ENCODE data around the gene EXOC6B.

The EXOC6B gene

GRCh38 chr2:72363406-72363805, 462.4 kb downstream of the EXOC6B start:
- Histone ChIP-seq H3K4me1 (ENCODE audit: insufficient read depth, low read length) (peaks cover 6% of the 10 kb centered on the region; the same call in 1 of the 2 replicates), H3K9me3 (ENCODE audit: control insufficient read depth, insufficient read depth, low read length) (no peaks in the 10 kb centered on the region), H3K36me3 (ENCODE audit: insufficient read depth, low read length) (no peaks in the 10 kb centered on the region), H3K9ac (ENCODE audit: low read depth, low read length) (no peak overlapping the region)

- no peaks in the 10 kb centered on the region for H3K9me3 ChIP-seq (ENCODE audit: control insufficient read depth, insufficient read depth, low read length)
- peaks cover 3% of the 10 kb centered on the region; the same call in 1 of the 2 replicates for H3K4me1 ChIP-seq (ENCODE audit: insufficient read depth, low read length)
- H3K36me3 ChIP-seq (ENCODE audit: insufficient read depth, low read length): no peaks in the 10 kb centered on the region
- no peak overlapping the region for H3K9ac ChIP-seq (ENCODE audit: low read depth, low read length)
These were observed 463.1 kb downstream of the EXOC6B start for GRCh38 chr2:72362733-72363132.

GRCh38 chr2:72361521-72361920, 464.3 kb downstream of the EXOC6B start:
- no peaks in the 10 kb centered on the region for H3K4me1 ChIP-seq (ENCODE audit: insufficient read depth, low read length)
- no peaks in the 10 kb centered on the region for H3K9me3 ChIP-seq (ENCODE audit: control insufficient read depth, insufficient read depth, low read length)
- no peaks in the 10 kb centered on the region for H3K36me3 ChIP-seq (ENCODE audit: insufficient read depth, low read length)
- H3K9ac ChIP-seq (ENCODE audit: low read depth, low read length): no peak overlapping the region

GRCh38 chr2:72361042-72361441, 464.8 kb downstream of the EXOC6B start:
- no peaks in the 10 kb centered on the region for H3K36me3 ChIP-seq (ENCODE audit: insufficient read depth, low read length)
- H3K9me3 ChIP-seq (ENCODE audit: control insufficient read depth, insufficient read depth, low read length): no peaks in the 10 kb centered on the region
- no peak overlapping the region for H3K9ac ChIP-seq (ENCODE audit: low read depth, low read length)
- no peaks in the 10 kb centered on the region for H3K4me1 ChIP-seq (ENCODE audit: insufficient read depth, low read length)

GRCh38 chr2:72350852-72351251, 475.0 kb downstream of the EXOC6B start:
- H3K9ac ChIP-seq (ENCODE audit: low read depth, low read length): no peak overlapping the region

GRCh38 chr2:72349016-72349415, 476.8 kb downstream of the EXOC6B start:
- H3K4me1 ChIP-seq (ENCODE audit: insufficient read depth, low read length): peaks cover 14% of the 10 kb centered on the region
- H3K36me3 ChIP-seq (ENCODE audit: insufficient read depth, low read length): no peaks in the 10 kb centered on the region
- no peak overlapping the region for H3K9ac ChIP-seq (ENCODE audit: low read depth, low read length)
- peaks cover 6% of the 10 kb centered on the region; the same call in 1 of the 2 replicates for H3K9me3 ChIP-seq (ENCODE audit: control insufficient read depth, insufficient read depth, low read length)

More at GRCh38 chr2:72350852-72351251, 475.0 kb downstream of the EXOC6B start:
- H3K4me1 ChIP-seq (ENCODE audit: insufficient read depth, low read length): peaks cover 14% of the 10 kb centered on the region
- no peaks in the 10 kb centered on the region for H3K36me3 ChIP-seq (ENCODE audit: insufficient read depth, low read length)
- no peaks in the 10 kb centered on the region for H3K9me3 ChIP-seq (ENCODE audit: control insufficient read depth, insufficient read depth, low read length)

GRCh38 chr2:72347081-72347480, 478.8 kb downstream of the EXOC6B start:
- H3K4me1 ChIP-seq (ENCODE audit: insufficient read depth, low read length): peaks cover 14% of the 10 kb centered on the region
- H3K36me3 ChIP-seq (ENCODE audit: insufficient read depth, low read length): no peaks in the 10 kb centered on the region
- no peak overlapping the region for H3K9ac ChIP-seq (ENCODE audit: low read depth, low read length)
- H3K9me3 ChIP-seq (ENCODE audit: control insufficient read depth, insufficient read depth, low read length): peaks cover 6% of the 10 kb centered on the region; the same call in 1 of the 2 replicates

GRCh38 chr2:72341639-72342038, 484.2 kb downstream of the EXOC6B start:
- Histone ChIP-seq H3K4me1 (ENCODE audit: insufficient read depth, low read length) (no peaks in the 10 kb centered on the region), H3K36me3 (ENCODE audit: insufficient read depth, low read length) (no peaks in the 10 kb centered on the region), H3K9ac (ENCODE audit: low read depth, low read length) (no peak overlapping the region), H3K9me3 (ENCODE audit: control insufficient read depth, insufficient read depth, low read length) (peaks cover 6% of the 10 kb centered on the region; the same call in 1 of the 2 replicates)

- Histone ChIP-seq H3K36me3 (ENCODE audit: insufficient read depth, low read length) (no peaks in the 10 kb centered on the region), H3K9me3 (ENCODE audit: control insufficient read depth, insufficient read depth, low read length) (peaks cover 6% of the 10 kb centered on the region; the same call in 1 of the 2 replicates), H3K9ac (ENCODE audit: low read depth, low read length) (no peak overlapping the region), H3K4me1 (ENCODE audit: insufficient read depth, low read length) (no peaks in the 10 kb centered on the region)
These were observed 485.2 kb downstream of the EXOC6B start for GRCh38 chr2:72340665-72341064.

- H3K9ac ChIP-seq (ENCODE audit: low read depth, low read length): no peak overlapping the region
- H3K36me3 ChIP-seq (ENCODE audit: insufficient read depth, low read length): no peaks in the 10 kb centered on the region
- H3K4me1 ChIP-seq (ENCODE audit: insufficient read depth, low read length): no peaks in the 10 kb centered on the region
- H3K9me3 ChIP-seq (ENCODE audit: control insufficient read depth, insufficient read depth, low read length): no peaks in the 10 kb centered on the region
These were observed 487.8 kb downstream of the EXOC6B start for GRCh38 chr2:72338076-72338475.

- Histone ChIP-seq H3K4me1 (ENCODE audit: insufficient read depth, low read length) (peaks cover 8% of the 10 kb centered on the region), H3K9me3 (ENCODE audit: control insufficient read depth, insufficient read depth, low read length) (no peaks in the 10 kb centered on the region), H3K9ac (ENCODE audit: low read depth, low read length) (no peak overlapping the region), H3K36me3 (ENCODE audit: insufficient read depth, low read length) (no peaks in the 10 kb centered on the region)
These were observed 493.1 kb downstream of the EXOC6B start for GRCh38 chr2:72332720-72333119.

- H3K9ac ChIP-seq (ENCODE audit: low read depth, low read length): no peak overlapping the region
- H3K4me1 ChIP-seq (ENCODE audit: insufficient read depth, low read length): peaks cover 8% of the 10 kb centered on the region
- H3K9me3 ChIP-seq (ENCODE audit: control insufficient read depth, insufficient read depth, low read length): no peaks in the 10 kb centered on the region
- H3K36me3 ChIP-seq (ENCODE audit: insufficient read depth, low read length): no peaks in the 10 kb centered on the region
These were observed 495.2 kb downstream of the EXOC6B start for GRCh38 chr2:72330652-72331051.

- H3K9me3 ChIP-seq (ENCODE audit: control insufficient read depth, insufficient read depth, low read length): no peaks in the 10 kb centered on the region
- H3K36me3 ChIP-seq (ENCODE audit: insufficient read depth, low read length): no peaks in the 10 kb centered on the region
- H3K9ac ChIP-seq (ENCODE audit: low read depth, low read length): no peak overlapping the region
- peaks cover 8% of the 10 kb centered on the region for H3K4me1 ChIP-seq (ENCODE audit: insufficient read depth, low read length)
These were observed 499.1 kb downstream of the EXOC6B start for GRCh38 chr2:72326759-72327158.

GRCh38 chr2:72325592-72326422, 500.0 kb downstream of the EXOC6B start:
- H3K9ac ChIP-seq (ENCODE audit: low read depth, low read length): no peak overlapping the region

GRCh38 chr2:72316774-72317173, 509.1 kb downstream of the EXOC6B start:
- Histone ChIP-seq H3K9ac (ENCODE audit: low read depth, low read length) (no peak overlapping the region), H3K36me3 (ENCODE audit: insufficient read depth, low read length) (no peaks in the 10 kb centered on the region), H3K9me3 (ENCODE audit: control insufficient read depth, insufficient read depth, low read length) (no peaks in the 10 kb centered on the region), H3K4me1 (ENCODE audit: insufficient read depth, low read length) (no peaks in the 10 kb centered on the region)

More at GRCh38 chr2:72325592-72326422, 500.0 kb downstream of the EXOC6B start:
- H3K36me3 ChIP-seq (ENCODE audit: insufficient read depth, low read length): no peaks in the 10 kb centered on the region
- no peaks in the 10 kb centered on the region for H3K9me3 ChIP-seq (ENCODE audit: control insufficient read depth, insufficient read depth, low read length)
- H3K4me1 ChIP-seq (ENCODE audit: insufficient read depth, low read length): peaks cover 5% of the 10 kb centered on the region
